WTC11 (cell line): ENCODE measurements around the gene GAB1. TPM values are rescaled to one million over a fixed set of nuclear protein-coding genes. Genes with fewer than 3 reads are reported as not detected.
A peak's percentile ranks its signal among the peaks of the same experiment; 100 is the strongest.

Source experiments
- ATAC-seq: fragments of 200-7000 bp; cut with Tn5 transposase; 2 replicates; pipeline ENCODE4 v1.10.0; 2021; ENCODE audit warnings: mild to moderate bottlenecking, moderate library complexity
- CTCF ChIA-PET: fragments of 300-600 bp; sonication (Branson Sonifier 250); formaldehyde crosslinking; loops from one replicate; lab custom pipeline; 2021; ENCODE audit warnings: antibody characterized with exemption; lab: Charles Lee
- POLR2A ChIA-PET: fragments of 350-600 bp; sonication (Branson Sonifier 250); formaldehyde crosslinking; loops from one replicate; lab custom pipeline; 2021; ENCODE audit warnings: antibody characterized with exemption; lab: Charles Lee
- DNase-seq: peaks from one replicate; pipeline ENCODE4 v3.0.0; 2021; ENCODE audit warnings: low spot score
- H3K27ac Mint-ChIP-seq: 2 replicates; pipeline ENCODE4 v1.8.0; 2021; ENCODE audit warnings: mixed read lengths
- H3K27me3 Mint-ChIP-seq: 2 replicates; pipeline ENCODE4 v1.8.0; 2021; ENCODE audit warnings: low read depth, mild to moderate bottlenecking, moderate library complexity, mixed read lengths
- H3K36me3 Mint-ChIP-seq: 2 replicates; pipeline ENCODE4 v1.8.0; 2021; ENCODE audit warnings: mixed read lengths
- H3K4me1 Mint-ChIP-seq: 2 replicates; pipeline ENCODE4 v1.8.0; 2022; ENCODE audit warnings: mixed read lengths
- H3K4me3 Mint-ChIP-seq: 2 replicates; pipeline ENCODE4 v1.8.0; 2021; ENCODE audit warnings: mild to moderate bottlenecking, moderate library complexity, mixed read lengths
- H3K9me3 Mint-ChIP-seq: 2 replicates; pipeline ENCODE4 v1.8.0; 2021; ENCODE audit warnings: mixed read lengths
- ELF4 ChIP-seq: sonication (generic); formaldehyde crosslinking; IDR thresholded peaks from 2 replicates; pipeline ENCODE4 v1.8.1; 2022; ENCODE audit warnings: low read depth, mild to moderate bottlenecking, moderate library complexity, missing genetic modification reagents
- FOXK1 ChIP-seq: sonication (generic); formaldehyde crosslinking; IDR thresholded peaks from 2 replicates; pipeline ENCODE4 v1.8.0; 2022; ENCODE audit warnings: mild to moderate bottlenecking, moderate library complexity, missing genetic modification reagents
- GABPB1 ChIP-seq: sonication (generic); formaldehyde crosslinking; IDR thresholded peaks from 2 replicates; pipeline ENCODE4 v1.8.1; 2023; ENCODE audit warnings: mild to moderate bottlenecking, missing genetic modification reagents
- GTF2I ChIP-seq: fragments of 250-450 bp; sonication (Bioruptor Pico); conservative IDR thresholded peaks from 2 replicates; pipeline ENCODE4 v1.4.0; 2021; ENCODE audit warnings: mild to moderate bottlenecking
- NFE2L1 ChIP-seq: sonication (generic); formaldehyde crosslinking; IDR thresholded peaks from 2 replicates; pipeline ENCODE4 v1.8.1; 2023; ENCODE audit warnings: missing genetic modification reagents
- PRRX2 ChIP-seq: fragments of 250-450 bp; sonication (Bioruptor Pico); IDR thresholded peaks from 2 replicates; pipeline ENCODE4 v1.8.0; 2021; ENCODE audit warnings: mild to moderate bottlenecking
- SP1 ChIP-seq: sonication (generic); formaldehyde crosslinking; conservative IDR thresholded peaks from 2 replicates; pipeline ENCODE4 v1.8.1; 2022; ENCODE audit warnings: missing genetic modification reagents
- TCF7 ChIP-seq: sonication (generic); formaldehyde crosslinking; IDR thresholded peaks from 2 replicates; pipeline ENCODE4 v1.8.0; 2022; ENCODE audit warnings: mild to moderate bottlenecking, low read depth, missing genetic modification reagents, moderate library complexity
- ZNF219 ChIP-seq: sonication (generic); formaldehyde crosslinking; IDR thresholded peaks from 2 replicates; pipeline ENCODE4 v1.8.0; 2023; ENCODE audit warnings: missing genetic modification reagents, mild to moderate bottlenecking, borderline replicate concordance
- total RNA-seq: library from RNA; stranded (reverse); gene quantifications from 3 replicates; pipeline ENCODE4 v1.2.3, GENCODE V29; 2021
- TF ChIP-seq, protein P1 (sequence below): sonication (generic); formaldehyde crosslinking; conservative IDR thresholded peaks from 2 replicates; pipeline ENCODE4 v1.8.1; 2023; ENCODE audit warnings: mild to moderate bottlenecking, low read depth, missing genetic modification reagents, moderate library complexity
- TF ChIP-seq, protein P2 (sequence below): sonication (generic); formaldehyde crosslinking; IDR thresholded peaks from 2 replicates; pipeline ENCODE4 v1.8.1; 2022; ENCODE audit warnings: missing genetic modification reagents, borderline replicate concordance
- TF ChIP-seq, protein P3 (sequence below): sonication (generic); formaldehyde crosslinking; IDR thresholded peaks from 2 replicates; pipeline ENCODE4 v1.8.1; 2022; ENCODE audit warnings: mild to moderate bottlenecking, moderate library complexity, missing genetic modification reagents
- TF ChIP-seq, protein P4 (sequence below): fragments of 250-450 bp; sonication (Bioruptor Pico); IDR thresholded peaks from 2 replicates; pipeline ENCODE4 v1.9.0; 2021; ENCODE audit warnings: mild to moderate bottlenecking, borderline replicate concordance
- TF ChIP-seq, protein P5 (sequence below): sonication (generic); formaldehyde crosslinking; IDR thresholded peaks from 2 replicates; pipeline ENCODE4 v1.8.1; 2022; ENCODE audit warnings: low read depth, mild to moderate bottlenecking, moderate library complexity, missing genetic modification reagents, borderline replicate concordance
- TF ChIP-seq, protein P6 (sequence below): sonication (generic); formaldehyde crosslinking; IDR thresholded peaks from 2 replicates; pipeline ENCODE4 v1.8.1; 2022; ENCODE audit warnings: low read depth, missing genetic modification reagents, borderline replicate concordance
- TF ChIP-seq, protein P7 (sequence below): sonication (generic); formaldehyde crosslinking; IDR thresholded peaks from 2 replicates; pipeline ENCODE4 v1.8.0; 2022; ENCODE audit warnings: mild to moderate bottlenecking, missing genetic modification reagents
- TF ChIP-seq, protein P8 (sequence below): sonication (generic); formaldehyde crosslinking; IDR thresholded peaks from 2 replicates; pipeline ENCODE4 v1.8.0; 2022; ENCODE audit warnings: mild to moderate bottlenecking, missing genetic modification reagents
- TF ChIP-seq, protein P9 (sequence below): sonication (generic); formaldehyde crosslinking; IDR thresholded peaks from 2 replicates; pipeline ENCODE4 v1.8.1; 2023; ENCODE audit warnings: mild to moderate bottlenecking, moderate library complexity, missing genetic modification reagents

Gene GAB1
- total RNA-seq, 1 experiment from 2014 or later: 17.4 TPM

DNA sequence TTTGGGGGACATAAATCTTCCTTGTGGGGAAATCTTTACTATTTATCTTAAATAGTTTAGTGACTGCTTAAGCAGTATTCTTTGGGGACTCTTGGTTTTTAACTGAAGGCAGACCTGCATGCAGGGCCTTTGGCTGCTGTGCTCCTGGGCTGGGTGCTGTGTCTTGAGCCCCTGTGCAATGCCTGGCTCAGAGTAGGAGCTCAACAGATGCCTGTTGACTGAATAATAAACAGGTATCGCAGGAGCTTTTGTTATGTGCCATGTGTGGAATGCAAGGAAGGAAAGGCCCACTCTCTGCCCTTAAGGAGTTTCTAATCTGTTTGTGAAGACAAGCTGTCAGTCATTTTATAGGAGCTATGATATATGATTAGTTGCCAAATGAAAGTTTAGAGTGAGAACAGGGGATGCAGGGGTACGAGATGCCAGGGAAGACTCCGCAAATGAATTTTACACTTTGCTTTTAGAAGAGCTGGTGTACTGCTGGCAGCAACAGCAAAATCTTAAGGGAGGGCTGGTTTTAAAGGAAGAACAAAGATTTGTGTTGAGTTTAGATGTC, 6.7 kb downstream of the GAB1 start (continued):
- TF ChIP-seq, protein P1, sequence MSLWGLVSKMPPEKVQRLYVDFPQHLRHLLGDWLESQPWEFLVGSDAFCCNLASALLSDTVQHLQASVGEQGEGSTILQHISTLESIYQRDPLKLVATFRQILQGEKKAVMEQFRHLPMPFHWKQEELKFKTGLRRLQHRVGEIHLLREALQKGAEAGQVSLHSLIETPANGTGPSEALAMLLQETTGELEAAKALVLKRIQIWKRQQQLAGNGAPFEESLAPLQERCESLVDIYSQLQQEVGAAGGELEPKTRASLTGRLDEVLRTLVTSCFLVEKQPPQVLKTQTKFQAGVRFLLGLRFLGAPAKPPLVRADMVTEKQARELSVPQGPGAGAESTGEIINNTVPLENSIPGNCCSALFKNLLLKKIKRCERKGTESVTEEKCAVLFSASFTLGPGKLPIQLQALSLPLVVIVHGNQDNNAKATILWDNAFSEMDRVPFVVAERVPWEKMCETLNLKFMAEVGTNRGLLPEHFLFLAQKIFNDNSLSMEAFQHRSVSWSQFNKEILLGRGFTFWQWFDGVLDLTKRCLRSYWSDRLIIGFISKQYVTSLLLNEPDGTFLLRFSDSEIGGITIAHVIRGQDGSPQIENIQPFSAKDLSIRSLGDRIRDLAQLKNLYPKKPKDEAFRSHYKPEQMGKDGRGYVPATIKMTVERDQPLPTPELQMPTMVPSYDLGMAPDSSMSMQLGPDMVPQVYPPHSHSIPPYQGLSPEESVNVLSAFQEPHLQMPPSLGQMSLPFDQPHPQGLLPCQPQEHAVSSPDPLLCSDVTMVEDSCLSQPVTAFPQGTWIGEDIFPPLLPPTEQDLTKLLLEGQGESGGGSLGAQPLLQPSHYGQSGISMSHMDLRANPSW: no peak
- TF ChIP-seq, protein P2, sequence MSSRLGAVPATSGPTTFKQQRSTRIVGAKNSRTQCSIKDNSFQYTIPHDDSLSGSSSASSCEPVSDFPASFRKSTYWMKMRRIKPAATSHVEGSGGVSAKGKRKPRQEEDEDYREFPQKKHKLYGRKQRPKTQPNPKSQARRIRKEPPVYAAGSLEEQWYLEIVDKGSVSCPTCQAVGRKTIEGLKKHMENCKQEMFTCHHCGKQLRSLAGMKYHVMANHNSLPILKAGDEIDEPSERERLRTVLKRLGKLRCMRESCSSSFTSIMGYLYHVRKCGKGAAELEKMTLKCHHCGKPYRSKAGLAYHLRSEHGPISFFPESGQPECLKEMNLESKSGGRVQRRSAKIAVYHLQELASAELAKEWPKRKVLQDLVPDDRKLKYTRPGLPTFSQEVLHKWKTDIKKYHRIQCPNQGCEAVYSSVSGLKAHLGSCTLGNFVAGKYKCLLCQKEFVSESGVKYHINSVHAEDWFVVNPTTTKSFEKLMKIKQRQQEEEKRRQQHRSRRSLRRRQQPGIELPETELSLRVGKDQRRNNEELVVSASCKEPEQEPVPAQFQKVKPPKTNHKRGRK: no peak
- TF ChIP-seq NFE2L1 (CRISPR knock-in tag) (no peak), ZNF219 (CRISPR knock-in tag) (no peak), GTF2I (no peak), FOXK1 (CRISPR knock-in tag) (no peak), SP1 (CRISPR knock-in tag) (no peak)
- TF ChIP-seq, protein P3, sequence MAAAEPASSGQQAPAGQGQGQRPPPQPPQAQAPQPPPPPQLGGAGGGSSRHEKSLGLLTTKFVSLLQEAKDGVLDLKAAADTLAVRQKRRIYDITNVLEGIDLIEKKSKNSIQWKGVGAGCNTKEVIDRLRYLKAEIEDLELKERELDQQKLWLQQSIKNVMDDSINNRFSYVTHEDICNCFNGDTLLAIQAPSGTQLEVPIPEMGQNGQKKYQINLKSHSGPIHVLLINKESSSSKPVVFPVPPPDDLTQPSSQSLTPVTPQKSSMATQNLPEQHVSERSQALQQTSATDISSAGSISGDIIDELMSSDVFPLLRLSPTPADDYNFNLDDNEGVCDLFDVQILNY (CRISPR knock-in tag): no peak
- TF ChIP-seq, protein P4, sequence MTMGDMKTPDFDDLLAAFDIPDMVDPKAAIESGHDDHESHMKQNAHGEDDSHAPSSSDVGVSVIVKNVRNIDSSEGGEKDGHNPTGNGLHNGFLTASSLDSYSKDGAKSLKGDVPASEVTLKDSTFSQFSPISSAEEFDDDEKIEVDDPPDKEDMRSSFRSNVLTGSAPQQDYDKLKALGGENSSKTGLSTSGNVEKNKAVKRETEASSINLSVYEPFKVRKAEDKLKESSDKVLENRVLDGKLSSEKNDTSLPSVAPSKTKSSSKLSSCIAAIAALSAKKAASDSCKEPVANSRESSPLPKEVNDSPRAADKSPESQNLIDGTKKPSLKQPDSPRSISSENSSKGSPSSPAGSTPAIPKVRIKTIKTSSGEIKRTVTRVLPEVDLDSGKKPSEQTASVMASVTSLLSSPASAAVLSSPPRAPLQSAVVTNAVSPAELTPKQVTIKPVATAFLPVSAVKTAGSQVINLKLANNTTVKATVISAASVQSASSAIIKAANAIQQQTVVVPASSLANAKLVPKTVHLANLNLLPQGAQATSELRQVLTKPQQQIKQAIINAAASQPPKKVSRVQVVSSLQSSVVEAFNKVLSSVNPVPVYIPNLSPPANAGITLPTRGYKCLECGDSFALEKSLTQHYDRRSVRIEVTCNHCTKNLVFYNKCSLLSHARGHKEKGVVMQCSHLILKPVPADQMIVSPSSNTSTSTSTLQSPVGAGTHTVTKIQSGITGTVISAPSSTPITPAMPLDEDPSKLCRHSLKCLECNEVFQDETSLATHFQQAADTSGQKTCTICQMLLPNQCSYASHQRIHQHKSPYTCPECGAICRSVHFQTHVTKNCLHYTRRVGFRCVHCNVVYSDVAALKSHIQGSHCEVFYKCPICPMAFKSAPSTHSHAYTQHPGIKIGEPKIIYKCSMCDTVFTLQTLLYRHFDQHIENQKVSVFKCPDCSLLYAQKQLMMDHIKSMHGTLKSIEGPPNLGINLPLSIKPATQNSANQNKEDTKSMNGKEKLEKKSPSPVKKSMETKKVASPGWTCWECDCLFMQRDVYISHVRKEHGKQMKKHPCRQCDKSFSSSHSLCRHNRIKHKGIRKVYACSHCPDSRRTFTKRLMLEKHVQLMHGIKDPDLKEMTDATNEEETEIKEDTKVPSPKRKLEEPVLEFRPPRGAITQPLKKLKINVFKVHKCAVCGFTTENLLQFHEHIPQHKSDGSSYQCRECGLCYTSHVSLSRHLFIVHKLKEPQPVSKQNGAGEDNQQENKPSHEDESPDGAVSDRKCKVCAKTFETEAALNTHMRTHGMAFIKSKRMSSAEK (CRISPR knock-in tag): no peak

DNA sequence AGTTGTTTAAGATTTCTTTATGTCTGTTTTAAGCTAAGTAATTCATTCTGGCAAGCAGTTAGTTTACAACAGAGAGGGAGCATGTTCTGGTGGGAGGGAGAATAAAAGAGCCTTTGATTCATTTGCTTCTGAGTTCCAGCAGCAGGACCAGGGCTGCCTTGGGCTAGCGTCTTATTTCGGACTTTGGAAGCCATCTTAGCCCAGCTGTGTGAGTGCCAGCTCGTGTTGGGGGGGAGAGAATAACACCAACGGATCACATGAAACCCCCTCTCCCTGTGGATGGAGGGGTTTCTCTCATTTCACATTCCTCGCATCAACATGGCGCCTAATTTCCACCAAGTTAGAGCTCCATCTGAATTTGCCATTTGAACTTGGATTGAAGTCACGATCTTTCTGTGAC, 7.4 kb downstream of the GAB1 start:
- CTCF ChIA-PET: interaction anchor here (0.7 kb wide), 1 partner anchor 49 kb away, joined by 3 read pairs; no protein-coding TSS in a partner anchor
- POLR2A ChIA-PET: interaction anchor here (1.5 kb wide), 1 partner anchor 12 kb away, joined by 5 read pairs; no protein-coding TSS in a partner anchor
- H3K36me3 Mint-ChIP-seq: no peaks in the 10 kb centered on the region
- H3K4me1 Mint-ChIP-seq: peaks cover 49% of the 10 kb centered on the region
- H3K27me3 Mint-ChIP-seq: no peaks in the 10 kb centered on the region
- ATAC-seq (no peak; the same call in 1 of the 2 replicates), DNase-seq (no peak)
- no peak overlapping the region for H3K4me3 Mint-ChIP-seq
- H3K9me3 Mint-ChIP-seq: no peaks in the 10 kb centered on the region
- peak overlapping the region; percentile 3; the same call in 1 of the 2 replicates for H3K27ac Mint-ChIP-seq
- TF ChIP-seq, protein P5, sequence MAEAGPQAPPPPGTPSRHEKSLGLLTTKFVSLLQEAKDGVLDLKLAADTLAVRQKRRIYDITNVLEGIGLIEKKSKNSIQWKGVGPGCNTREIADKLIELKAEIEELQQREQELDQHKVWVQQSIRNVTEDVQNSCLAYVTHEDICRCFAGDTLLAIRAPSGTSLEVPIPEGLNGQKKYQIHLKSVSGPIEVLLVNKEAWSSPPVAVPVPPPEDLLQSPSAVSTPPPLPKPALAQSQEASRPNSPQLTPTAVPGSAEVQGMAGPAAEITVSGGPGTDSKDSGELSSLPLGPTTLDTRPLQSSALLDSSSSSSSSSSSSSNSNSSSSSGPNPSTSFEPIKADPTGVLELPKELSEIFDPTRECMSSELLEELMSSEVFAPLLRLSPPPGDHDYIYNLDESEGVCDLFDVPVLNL (CRISPR knock-in tag): no peak
- TF ChIP-seq, protein P6, sequence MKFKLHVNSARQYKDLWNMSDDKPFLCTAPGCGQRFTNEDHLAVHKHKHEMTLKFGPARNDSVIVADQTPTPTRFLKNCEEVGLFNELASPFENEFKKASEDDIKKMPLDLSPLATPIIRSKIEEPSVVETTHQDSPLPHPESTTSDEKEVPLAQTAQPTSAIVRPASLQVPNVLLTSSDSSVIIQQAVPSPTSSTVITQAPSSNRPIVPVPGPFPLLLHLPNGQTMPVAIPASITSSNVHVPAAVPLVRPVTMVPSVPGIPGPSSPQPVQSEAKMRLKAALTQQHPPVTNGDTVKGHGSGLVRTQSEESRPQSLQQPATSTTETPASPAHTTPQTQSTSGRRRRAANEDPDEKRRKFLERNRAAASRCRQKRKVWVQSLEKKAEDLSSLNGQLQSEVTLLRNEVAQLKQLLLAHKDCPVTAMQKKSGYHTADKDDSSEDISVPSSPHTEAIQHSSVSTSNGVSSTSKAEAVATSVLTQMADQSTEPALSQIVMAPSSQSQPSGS (CRISPR knock-in tag): no peak
- TF ChIP-seq SP1 (CRISPR knock-in tag) (no peak), PRRX2 (CRISPR knock-in tag) (no peak), GABPB1 (no peak), TCF7 (CRISPR knock-in tag) (no peak), ELF4 (no peak)
- TF ChIP-seq, protein P7, sequence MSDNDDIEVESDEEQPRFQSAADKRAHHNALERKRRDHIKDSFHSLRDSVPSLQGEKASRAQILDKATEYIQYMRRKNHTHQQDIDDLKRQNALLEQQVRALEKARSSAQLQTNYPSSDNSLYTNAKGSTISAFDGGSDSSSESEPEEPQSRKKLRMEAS (CRISPR knock-in tag): no peak
- TF ChIP-seq, protein P8, sequence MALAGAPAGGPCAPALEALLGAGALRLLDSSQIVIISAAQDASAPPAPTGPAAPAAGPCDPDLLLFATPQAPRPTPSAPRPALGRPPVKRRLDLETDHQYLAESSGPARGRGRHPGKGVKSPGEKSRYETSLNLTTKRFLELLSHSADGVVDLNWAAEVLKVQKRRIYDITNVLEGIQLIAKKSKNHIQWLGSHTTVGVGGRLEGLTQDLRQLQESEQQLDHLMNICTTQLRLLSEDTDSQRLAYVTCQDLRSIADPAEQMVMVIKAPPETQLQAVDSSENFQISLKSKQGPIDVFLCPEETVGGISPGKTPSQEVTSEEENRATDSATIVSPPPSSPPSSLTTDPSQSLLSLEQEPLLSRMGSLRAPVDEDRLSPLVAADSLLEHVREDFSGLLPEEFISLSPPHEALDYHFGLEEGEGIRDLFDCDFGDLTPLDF: no peak
- TF ChIP-seq, protein P9, sequence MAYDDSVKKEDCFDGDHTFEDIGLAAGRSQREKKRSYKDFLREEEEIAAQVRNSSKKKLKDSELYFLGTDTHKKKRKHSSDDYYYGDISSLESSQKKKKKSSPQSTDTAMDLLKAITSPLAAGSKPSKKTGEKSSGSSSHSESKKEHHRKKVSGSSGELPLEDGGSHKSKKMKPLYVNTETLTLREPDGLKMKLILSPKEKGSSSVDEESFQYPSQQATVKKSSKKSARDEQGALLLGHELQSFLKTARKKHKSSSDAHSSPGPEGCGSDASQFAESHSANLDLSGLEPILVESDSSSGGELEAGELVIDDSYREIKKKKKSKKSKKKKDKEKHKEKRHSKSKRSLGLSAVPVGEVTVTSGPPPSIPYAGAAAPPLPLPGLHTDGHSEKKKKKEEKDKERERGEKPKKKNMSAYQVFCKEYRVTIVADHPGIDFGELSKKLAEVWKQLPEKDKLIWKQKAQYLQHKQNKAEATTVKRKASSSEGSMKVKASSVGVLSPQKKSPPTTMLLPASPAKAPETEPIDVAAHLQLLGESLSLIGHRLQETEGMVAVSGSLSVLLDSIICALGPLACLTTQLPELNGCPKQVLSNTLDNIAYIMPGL: no peak
